HCT116 (cell line): Measurements from ENCODE around the gene CSTF2T. TPM values are rescaled to one million over a fixed set of nuclear protein-coding genes. Genes with fewer than 3 reads are reported as not detected.

Source experiments
- ATAC-seq: fragments of 200-7000 bp; cut with Tn5 transposase; 2 replicates; pipeline ENCODE4 v1.9.1; 2020; ENCODE audit warnings: mild to moderate bottlenecking, moderate library complexity
- Bru-seq: library from RNA; stranded (reverse); fragments of 400-500 nt; gene quantifications from one replicate; lab custom pipeline; 2021; lab: Mats Ljungman, UMichigan
- BruChase-seq, 2 experiments: library from RNA; stranded (reverse); fragments of 400-500 nt; gene quantifications; one replicate each; lab custom pipeline; 2021; lab: Mats Ljungman, UMichigan
- BruUV-seq: library from RNA; stranded (reverse); fragments of 400-500 nt; replicated peaks from 2 replicates; lab custom pipeline; 2021; lab: Mats Ljungman, UMichigan
- CTCF ChIA-PET: fragments of 300-600 bp; sonication (Branson Sonifier 250); formaldehyde crosslinking; loops from one replicate; lab custom pipeline; 2021; ENCODE audit warnings: antibody characterized with exemption; lab: Charles Lee
- POLR2A ChIA-PET: fragments of 300-600, 350-600 bp; sonication (Branson Sonifier 250); formaldehyde crosslinking; loops from one replicate; lab custom pipeline; 2021; ENCODE audit warnings: antibody characterized with exemption; lab: Charles Lee
- RAD21 ChIA-PET, 2 experiments: fragments of 300-600 bp; sonication (Branson Sonifier 250); formaldehyde crosslinking; loops; one replicate each; lab custom pipeline; 2023; ENCODE audit warnings: low total read pairs in 2 of 2; ENCODE audit not compliant: uncharacterized antibody in 2 of 2, unreplicated experiment in 2 of 2, low non-redundant PET in 1 of 2; lab: Charles Lee
- DNase-seq: peaks from one replicate; pipeline ENCODE4 v3.0.0-alpha.2; 2010; ENCODE audit warnings: low read depth, low spot score
- H2AFZ ChIP-seq: fragments of 200-600 bp; shearing (Covaris generic), sonication (generic); 2 replicates; pipeline ENCODE4 v1.6.1; 2017; ENCODE audit warnings: low read depth, mixed run types, mixed read lengths, antibody characterized with exemption, low read length; ENCODE audit not compliant: poor library complexity, severe bottlenecking
- H3K27ac ChIP-seq: 2 replicates; pipeline ENCODE4 v1.5.1; 2012; ENCODE audit warnings: low read depth, low read length
- H3K27me3 ChIP-seq: fragments of 200-600 bp; sonication (generic); 2 replicates; pipeline ENCODE4 v1.6.1; 2016; ENCODE audit warnings: mixed run types, low read length, mixed read lengths; ENCODE audit not compliant: insufficient read depth
- H3K36me3 ChIP-seq, 2 experiments: fragments of 200-500 bp in 1 of 2; fragments of 200-600 bp in 1 of 2; sonication (Bioruptor generic) in 1 of 2; sonication (generic) in 1 of 2; 2 replicates each; pipeline versions ENCODE4 v1.5.1 to v1.6.1; 2014 to 2016; ENCODE audit warnings: low read length in 2 of 2, inconsistent platforms in 1 of 2, mixed read lengths in 1 of 2, mixed run types in 1 of 2; ENCODE audit not compliant: insufficient read depth in 2 of 2, control insufficient read depth in 1 of 2
- H3K4me1 ChIP-seq, 2 experiments: fragments of 200-600 bp in 1 of 2; sonication (generic) in 1 of 2; 2 replicates each; pipeline versions ENCODE4 v1.5.1 to v1.6.1; 2012 to 2017; ENCODE audit warnings: low read length in 2 of 2, inconsistent platforms in 1 of 2, mild to moderate bottlenecking in 1 of 2, mixed read lengths in 1 of 2, mixed run types in 1 of 2, moderate library complexity in 1 of 2; ENCODE audit not compliant: insufficient read depth in 2 of 2, control insufficient read depth in 1 of 2
- H3K4me2 ChIP-seq: fragments of 200-600 bp; sonication (generic); 2 replicates; pipeline ENCODE4 v1.6.1; 2017; ENCODE audit warnings: mixed run types, low read length, mixed read lengths
- H3K4me3 ChIP-seq, 2 experiments: fragments of 200-600 bp in 1 of 2; sonication (generic) in 1 of 2; replicated peaks in 1 of 2; 2 replicates each; pipeline ENCODE4 v1.5.1; 2011 to 2016; ENCODE audit warnings: low read length in 2 of 2, control low read depth in 1 of 2, low read depth in 1 of 2, mild to moderate bottlenecking in 1 of 2, mixed read lengths in 1 of 2, mixed run types in 1 of 2
- H3K79me2 ChIP-seq: fragments of 200-600 bp; sonication (generic); 2 replicates; pipeline ENCODE4 v1.6.1; 2017; ENCODE audit warnings: mild to moderate bottlenecking, mixed run types, low read length, moderate library complexity, mixed read lengths; ENCODE audit not compliant: insufficient read depth
- H3K9ac ChIP-seq: fragments of 200-600 bp; sonication (generic); 2 replicates; pipeline ENCODE4 v1.6.1; 2016; ENCODE audit warnings: low read length, mixed read lengths
- H3K9me2 ChIP-seq: fragments of 200-600 bp; sonication (generic), shearing (Covaris generic); 2 replicates; pipeline ENCODE4 v1.6.1; 2017; ENCODE audit warnings: mixed run types, mild to moderate bottlenecking, moderate library complexity; ENCODE audit not compliant: insufficient read depth
- H3K9me3 ChIP-seq, 2 experiments: fragments of 200-500 bp in 1 of 2; fragments of 200-600 bp in 1 of 2; sonication (Bioruptor generic) in 1 of 2; sonication (generic) in 1 of 2; 2 replicates each; pipeline ENCODE4 v1.6.1; 2014 to 2017; ENCODE audit warnings: low read length in 2 of 2, mixed read lengths in 2 of 2, inconsistent platforms in 1 of 2, low read depth in 1 of 2, mild to moderate bottlenecking in 1 of 2, mixed run types in 1 of 2, moderate library complexity in 1 of 2; ENCODE audit not compliant: control insufficient read depth in 1 of 2, insufficient read depth in 1 of 2
- H4K20me1 ChIP-seq: fragments of 200-600 bp; sonication (generic), shearing (Covaris generic); 2 replicates; pipeline ENCODE4 v1.6.1; 2017; ENCODE audit warnings: mixed run types, mild to moderate bottlenecking, moderate library complexity; ENCODE audit not compliant: insufficient read depth
- CBX3 ChIP-seq: IDR thresholded peaks from 2 replicates; pipeline ENCODE4 v1.6.1; 2012; ENCODE audit warnings: low read depth
- CEBPB ChIP-seq: IDR thresholded peaks from 2 replicates; pipeline ENCODE4 v1.6.1; 2012; ENCODE audit warnings: low read depth
- ELF1 ChIP-seq: IDR thresholded peaks from 2 replicates; pipeline ENCODE4 v1.6.1; 2012; ENCODE audit warnings: low read depth, borderline replicate concordance
- EZH2phosphoT487 ChIP-seq: fragments of 200-600 bp; IDR thresholded peaks from 2 replicates; pipeline ENCODE4 v1.6.1; 2018; ENCODE audit warnings: antibody characterized with exemption, borderline replicate concordance
- FOSL1 ChIP-seq: IDR thresholded peaks from 2 replicates; pipeline ENCODE4 v1.6.1; 2012; ENCODE audit warnings: low read depth
- JUND ChIP-seq: IDR thresholded peaks from 2 replicates; pipeline ENCODE4 v1.6.1; 2012
- POLR2A ChIP-seq: IDR thresholded peaks from 2 replicates; pipeline ENCODE4 v1.7.0; 2011; ENCODE audit warnings: borderline replicate concordance; ENCODE audit not compliant: insufficient read depth, insufficient read length; ENCODE audit errors: extremely low read depth
- RAD21 ChIP-seq: IDR thresholded peaks from 2 replicates; pipeline ENCODE4 v1.6.1; 2012; ENCODE audit warnings: low read depth, mild to moderate bottlenecking
- SIN3A ChIP-seq: IDR thresholded peaks from 2 replicates; pipeline ENCODE4 v1.6.1; 2012; ENCODE audit warnings: low read depth
- SP1 ChIP-seq: IDR thresholded peaks from 2 replicates; pipeline ENCODE4 v1.6.1; 2012; ENCODE audit warnings: low read depth
- SRF ChIP-seq: IDR thresholded peaks from 2 replicates; pipeline ENCODE4 v1.6.1; 2012; ENCODE audit warnings: low read depth
- TCF7L2 ChIP-seq: IDR thresholded peaks from 2 replicates; pipeline ENCODE4 v1.7.0; 2011; ENCODE audit warnings: borderline replicate concordance, inconsistent platforms; ENCODE audit not compliant: insufficient read depth, insufficient read length; ENCODE audit errors: extremely low read depth
- YY1 ChIP-seq: IDR thresholded peaks from 2 replicates; pipeline ENCODE4 v1.6.1; 2011; ENCODE audit warnings: low read length, low read depth, moderate library complexity, mild to moderate bottlenecking; ENCODE audit not compliant: insufficient replicate concordance; ENCODE audit errors: extremely low read depth
- ZFX ChIP-seq: fragments of 450-650 bp; IDR thresholded peaks from 2 replicates; pipeline ENCODE4 v1.6.1; 2017
- ZNF274 ChIP-seq: fragments of 200-500 bp; sonication (Bioruptor generic); IDR thresholded peaks from 2 replicates; pipeline ENCODE4 v1.6.1; 2014; ENCODE audit warnings: mild to moderate bottlenecking, low read depth, low read length, inconsistent platforms
- intact Hi-C: fragments of 100-400 bp; cut with micrococcal nuclease; formaldehyde crosslinking; loops from 2 replicates; pipeline ENCODE4 v1.10.0; 2022
- long read RNA-seq: library from polyadenylated mRNA; unstranded; transcript quantifications from one replicate; pipeline ENCODE4 v2.0.0, GENCODE V29; 2021; ENCODE audit not compliant: unreplicated experiment
- polyA plus RNA-seq: library from polyadenylated mRNA; unstranded; fragments of >200 nt; gene quantifications from 2 replicates; pipeline ENCODE4 v1.2.1, GENCODE V29; 2012; ENCODE audit warnings: missing spikeins
- total RNA-seq: library from RNA; stranded (reverse); gene quantifications from one replicate; pipeline ENCODE4 v1.2.1, GENCODE V29; 2021; ENCODE audit not compliant: unreplicated experiment
- TF ChIP-seq, protein P1 (sequence below): IDR thresholded peaks from 2 replicates; pipeline ENCODE4 v1.6.1; 2012
- TF ChIP-seq, protein P2 (sequence below), 3 experiments: fragments of 200-600 bp in 1 of 3; sonication (generic) in 1 of 3; IDR thresholded peaks in 2 of 3; conservative IDR thresholded peaks in 1 of 3; 2 replicates each; pipeline ENCODE4 v1.5.1; 2012 to 2017; ENCODE audit warnings: low read depth in 2 of 3, low read length in 2 of 3, antibody characterized with exemption in 1 of 3, borderline replicate concordance in 1 of 3, control low read depth in 1 of 3, mild to moderate bottlenecking in 1 of 3, mixed read lengths in 1 of 3, mixed run types in 1 of 3, moderate library complexity in 1 of 3; ENCODE audit not compliant: insufficient read depth in 1 of 3
- TF ChIP-seq, protein P3 (sequence below): IDR thresholded peaks from 2 replicates; pipeline ENCODE4 v1.6.1; 2011; ENCODE audit warnings: mild to moderate bottlenecking, low read length, moderate library complexity; ENCODE audit not compliant: insufficient replicate concordance; ENCODE audit errors: extremely low read depth
- TF ChIP-seq, protein P4 (sequence below): IDR thresholded peaks from 2 replicates; pipeline ENCODE4 v1.6.1; 2012

Gene CSTF2T, protein sequence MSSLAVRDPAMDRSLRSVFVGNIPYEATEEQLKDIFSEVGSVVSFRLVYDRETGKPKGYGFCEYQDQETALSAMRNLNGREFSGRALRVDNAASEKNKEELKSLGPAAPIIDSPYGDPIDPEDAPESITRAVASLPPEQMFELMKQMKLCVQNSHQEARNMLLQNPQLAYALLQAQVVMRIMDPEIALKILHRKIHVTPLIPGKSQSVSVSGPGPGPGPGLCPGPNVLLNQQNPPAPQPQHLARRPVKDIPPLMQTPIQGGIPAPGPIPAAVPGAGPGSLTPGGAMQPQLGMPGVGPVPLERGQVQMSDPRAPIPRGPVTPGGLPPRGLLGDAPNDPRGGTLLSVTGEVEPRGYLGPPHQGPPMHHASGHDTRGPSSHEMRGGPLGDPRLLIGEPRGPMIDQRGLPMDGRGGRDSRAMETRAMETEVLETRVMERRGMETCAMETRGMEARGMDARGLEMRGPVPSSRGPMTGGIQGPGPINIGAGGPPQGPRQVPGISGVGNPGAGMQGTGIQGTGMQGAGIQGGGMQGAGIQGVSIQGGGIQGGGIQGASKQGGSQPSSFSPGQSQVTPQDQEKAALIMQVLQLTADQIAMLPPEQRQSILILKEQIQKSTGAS
- total RNA-seq: 18.5 TPM
- polyA plus RNA-seq: 7.7 and 10.1 TPM in 2 replicates
- percentile 90 among the genes with signal in this experiment for Bru-seq, nascent RNA
- BruChase-seq, experiment 1, labeled RNA remaining after a 6-hour chase: percentile 81 among the genes with signal in this experiment
- BruChase-seq, experiment 2, labeled RNA remaining after a 2-hour chase: percentile 98 among the genes with signal in this experiment
- long read RNA-seq, full-length matches to known transcripts: 20 of 21 reads
- long read RNA-seq, partial matches to known transcripts: 0 of 21 reads
- long read RNA-seq, other reads (novel, unspliced or antisense): 1 of 21 reads

DNA sequence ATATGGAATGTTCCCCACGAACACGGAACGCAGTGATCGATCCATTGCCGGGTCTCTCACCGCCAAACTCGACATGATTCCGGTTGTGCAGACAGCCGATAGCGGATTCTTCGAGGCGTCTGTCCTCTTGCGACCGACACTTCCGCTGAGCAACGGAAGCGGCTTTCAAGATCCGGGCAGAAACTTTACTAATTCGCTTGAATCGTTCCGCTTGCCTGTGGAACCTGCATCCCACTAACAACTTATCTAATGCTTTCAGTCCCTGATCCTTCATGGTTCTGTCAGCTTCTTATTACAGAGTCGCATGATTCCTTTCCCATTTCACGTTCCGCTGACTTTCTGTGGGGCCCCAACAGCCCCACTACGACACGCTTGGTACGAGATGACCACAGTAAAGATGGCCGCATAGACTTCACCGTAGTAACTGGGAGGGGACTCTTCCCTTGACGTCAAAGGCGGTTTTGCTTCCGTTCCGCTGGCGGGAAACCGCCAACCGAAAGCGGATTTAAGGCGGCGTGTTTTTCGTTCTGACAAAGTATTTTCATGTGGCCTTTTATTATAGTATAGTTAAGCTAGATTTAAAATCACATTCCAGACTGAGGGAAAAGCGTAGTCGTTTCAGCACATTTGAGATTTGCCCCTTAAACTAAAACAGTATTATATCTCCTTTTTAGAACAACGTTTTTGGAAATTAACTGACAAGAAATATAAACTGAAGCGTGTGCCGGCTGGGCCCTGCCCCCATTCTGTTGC is at the start of gene CSTF2T:
Gene CSTF2T (minus strand): TSS at position 121 of the 753 bp plus-strand sequence. CDS start 46 bp downstream, at position 75.
- Histone ChIP-seq H3K9me3 (no peaks in the 10 kb centered on the region), H3K4me3 (peak within 1 kb of the TSS; percentile 71 to 95), H3K27me3 (no peaks in the 10 kb centered on the region), H3K36me3 (no peaks in the 10 kb centered on the region), H3K4me1 (peaks cover 12 to 15% of the 10 kb centered on the region in 2 experiments; a peak in 3 of 4 replicates), H3K9ac (peak within 1 kb of the TSS; percentile 70), H3K27ac (peak within 1 kb of the TSS; percentile 77), H2AFZ (peak within 1 kb of the TSS; percentile 20), H4K20me1 (no peaks in the 10 kb centered on the region), H3K4me2 (peak within 1 kb of the TSS; percentile 88), H3K79me2 (peaks cover 35% of the 10 kb centered on the region), H3K9me2 (no peaks in the 10 kb centered on the region)
- no TSS peak for BruUV-seq
- ChIA-PET POLR2A (no interaction called here), CTCF (no interaction called here), RAD21 (no interaction called here)
- DNase-seq: peak; percentile 94
- peak; percentile 90 for ATAC-seq
- intact Hi-C loops: no loop called here
- TF ChIP-seq CEBPB (0 out of 2 replicates have a peak, but pooled peaks have one; percentile 22), JUND (0 out of 2 replicates have a peak, but pooled peaks have one; percentile 8), RAD21 (no peak), FOSL1 (no peak), EZH2phosphoT487 (no peak), ELF1 (peak; percentile 46; the same call in 1 of the 2 replicates), SRF (peak; percentile 70), POLR2A (peak; percentile 32), TCF7L2 (peak; percentile 35), ZFX (no peak), CBX3 (peak; percentile 72), YY1 (peak; percentile 95), SIN3A (peak; percentile 50), SP1 (peak; percentile 61), ZNF274 (no peak)
- TF ChIP-seq, protein P1, sequence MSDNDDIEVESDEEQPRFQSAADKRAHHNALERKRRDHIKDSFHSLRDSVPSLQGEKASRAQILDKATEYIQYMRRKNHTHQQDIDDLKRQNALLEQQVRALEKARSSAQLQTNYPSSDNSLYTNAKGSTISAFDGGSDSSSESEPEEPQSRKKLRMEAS: peak; percentile 88
- TF ChIP-seq, protein P2, sequence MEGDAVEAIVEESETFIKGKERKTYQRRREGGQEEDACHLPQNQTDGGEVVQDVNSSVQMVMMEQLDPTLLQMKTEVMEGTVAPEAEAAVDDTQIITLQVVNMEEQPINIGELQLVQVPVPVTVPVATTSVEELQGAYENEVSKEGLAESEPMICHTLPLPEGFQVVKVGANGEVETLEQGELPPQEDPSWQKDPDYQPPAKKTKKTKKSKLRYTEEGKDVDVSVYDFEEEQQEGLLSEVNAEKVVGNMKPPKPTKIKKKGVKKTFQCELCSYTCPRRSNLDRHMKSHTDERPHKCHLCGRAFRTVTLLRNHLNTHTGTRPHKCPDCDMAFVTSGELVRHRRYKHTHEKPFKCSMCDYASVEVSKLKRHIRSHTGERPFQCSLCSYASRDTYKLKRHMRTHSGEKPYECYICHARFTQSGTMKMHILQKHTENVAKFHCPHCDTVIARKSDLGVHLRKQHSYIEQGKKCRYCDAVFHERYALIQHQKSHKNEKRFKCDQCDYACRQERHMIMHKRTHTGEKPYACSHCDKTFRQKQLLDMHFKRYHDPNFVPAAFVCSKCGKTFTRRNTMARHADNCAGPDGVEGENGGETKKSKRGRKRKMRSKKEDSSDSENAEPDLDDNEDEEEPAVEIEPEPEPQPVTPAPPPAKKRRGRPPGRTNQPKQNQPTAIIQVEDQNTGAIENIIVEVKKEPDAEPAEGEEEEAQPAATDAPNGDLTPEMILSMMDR (IDR thresholded peaks at IDR 0.05 in 2 of 3, conservative IDR thresholded peaks at IDR 0.05 in 1 of 3; ENCODE audit: borderline replicate concordance in 1 of 3, insufficient read depth in 1 of 3, low read depth in 2 of 3, low read length in 2 of 3): no peak
- TF ChIP-seq, protein P3, sequence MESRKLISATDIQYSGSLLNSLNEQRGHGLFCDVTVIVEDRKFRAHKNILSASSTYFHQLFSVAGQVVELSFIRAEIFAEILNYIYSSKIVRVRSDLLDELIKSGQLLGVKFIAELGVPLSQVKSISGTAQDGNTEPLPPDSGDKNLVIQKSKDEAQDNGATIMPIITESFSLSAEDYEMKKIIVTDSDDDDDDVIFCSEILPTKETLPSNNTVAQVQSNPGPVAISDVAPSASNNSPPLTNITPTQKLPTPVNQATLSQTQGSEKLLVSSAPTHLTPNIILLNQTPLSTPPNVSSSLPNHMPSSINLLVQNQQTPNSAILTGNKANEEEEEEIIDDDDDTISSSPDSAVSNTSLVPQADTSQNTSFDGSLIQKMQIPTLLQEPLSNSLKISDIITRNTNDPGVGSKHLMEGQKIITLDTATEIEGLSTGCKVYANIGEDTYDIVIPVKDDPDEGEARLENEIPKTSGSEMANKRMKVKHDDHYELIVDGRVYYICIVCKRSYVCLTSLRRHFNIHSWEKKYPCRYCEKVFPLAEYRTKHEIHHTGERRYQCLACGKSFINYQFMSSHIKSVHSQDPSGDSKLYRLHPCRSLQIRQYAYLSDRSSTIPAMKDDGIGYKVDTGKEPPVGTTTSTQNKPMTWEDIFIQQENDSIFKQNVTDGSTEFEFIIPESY: no peak
- TF ChIP-seq, protein P4, sequence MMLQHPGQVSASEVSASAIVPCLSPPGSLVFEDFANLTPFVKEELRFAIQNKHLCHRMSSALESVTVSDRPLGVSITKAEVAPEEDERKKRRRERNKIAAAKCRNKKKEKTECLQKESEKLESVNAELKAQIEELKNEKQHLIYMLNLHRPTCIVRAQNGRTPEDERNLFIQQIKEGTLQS: no peak
